ENCODE measurements around the gene SEPTIN1.
A peak's percentile ranks its signal among the peaks of the same experiment; 100 is the strongest.

SEPTIN1 gene

DNA sequence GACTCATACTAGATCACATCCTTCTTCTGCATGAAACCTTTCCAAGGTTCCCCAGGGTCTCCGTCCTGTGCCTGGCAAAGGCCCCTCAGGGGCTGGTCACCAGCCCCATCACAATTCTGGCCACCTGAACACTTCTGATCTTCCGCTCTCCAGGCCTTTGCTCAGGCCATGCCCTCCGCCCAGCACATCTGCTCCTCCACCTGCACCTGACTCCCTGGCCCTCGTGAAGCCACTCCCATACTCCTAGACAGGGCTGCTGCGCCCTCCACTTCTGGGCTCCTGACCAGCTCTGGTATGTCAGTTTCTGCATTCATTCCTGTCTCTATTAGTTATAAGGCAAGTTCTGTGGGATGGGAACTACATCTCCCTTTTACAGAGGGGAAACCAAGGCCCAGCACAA is 9.6 kb downstream of the SEPTIN1 start:
- H3K9ac ChIP-seq (ENCODE audit: insufficient read length, low read depth), result peak overlapping the region; percentile 5
- no peaks in the 10 kb centered on the region for H3K27me3 ChIP-seq (ENCODE audit: insufficient read depth, insufficient read length)
- peaks cover 22% of the 10 kb centered on the region for H3K4me1 ChIP-seq (ENCODE audit: insufficient read depth, insufficient read length)
- H3K9me3 ChIP-seq (ENCODE audit: insufficient read depth, low read length), result no peaks in the 10 kb centered on the region
- no peak overlapping the region for H3K4me3 ChIP-seq (ENCODE audit: insufficient read length, low read depth)
- DNase-seq (ENCODE audit: low read depth, low spot score), result no peak
- H3K36me3 ChIP-seq (ENCODE audit: insufficient read depth, insufficient read length, low read length), result peaks cover 1% of the 10 kb centered on the region
- TF ChIP-seq SUZ12 (IDR thresholded peaks at IDR 0.05; ENCODE audit: extremely low read depth, insufficient read depth, insufficient read length) (no peak), ZNF274 (IDR thresholded peaks at IDR 0.05; ENCODE audit: low read depth, low read length) (no peak), YY1 (IDR thresholded peaks at IDR 0.05; ENCODE audit: insufficient read depth, insufficient read length) (no peak)

DNA sequence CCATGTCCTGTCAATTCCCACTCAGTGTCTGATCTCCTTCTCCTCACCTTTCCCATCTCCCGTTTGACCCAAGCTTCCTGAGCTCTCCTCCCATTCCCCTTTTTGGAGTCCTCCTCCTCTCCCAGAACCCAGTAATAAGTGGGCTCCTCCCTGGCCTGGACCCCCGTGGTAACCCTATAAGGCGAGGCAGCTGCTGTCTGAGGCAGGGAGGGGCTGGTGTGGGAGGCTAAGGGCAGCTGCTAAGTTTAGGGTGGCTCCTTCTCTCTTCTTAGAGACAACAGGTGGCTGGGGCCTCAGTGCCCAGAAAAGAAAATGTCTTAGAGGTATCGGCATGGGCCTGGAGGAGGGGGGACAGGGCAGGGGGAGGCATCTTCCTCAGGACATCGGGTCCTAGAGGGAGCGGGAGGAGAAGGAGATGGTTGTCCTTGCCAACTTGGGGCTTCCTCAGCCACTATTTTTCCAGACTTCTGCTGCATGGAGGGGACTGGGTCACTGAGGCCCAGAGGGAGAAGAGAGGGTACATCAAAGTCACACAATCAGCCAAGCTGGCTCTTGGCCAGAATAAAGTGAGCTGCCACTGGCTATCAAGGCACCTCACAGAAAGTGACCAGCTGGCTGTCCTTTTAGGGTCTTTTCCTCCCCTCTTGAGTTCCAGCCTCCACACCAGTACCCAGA is 10.2 kb downstream of the SEPTIN1 start:
- H3K36me3 ChIP-seq (ENCODE audit: insufficient read depth, insufficient read length, low read length), result peaks cover 7% of the 10 kb centered on the region
- no peak for TF ChIP-seq YY1 (IDR thresholded peaks at IDR 0.05; ENCODE audit: insufficient read depth, insufficient read length)
- no peak for TF ChIP-seq ZNF274 (IDR thresholded peaks at IDR 0.05; ENCODE audit: low read depth, low read length)
- peaks cover 28% of the 10 kb centered on the region for H3K4me1 ChIP-seq (ENCODE audit: insufficient read depth, insufficient read length)
- DNase-seq (ENCODE audit: low read depth, low spot score), result no peak
- H3K9ac ChIP-seq (ENCODE audit: insufficient read length, low read depth), result peak overlapping the region; percentile 5
- no peak overlapping the region for H3K4me3 ChIP-seq (ENCODE audit: insufficient read length, low read depth)
- H3K27me3 ChIP-seq (ENCODE audit: insufficient read depth, insufficient read length), result no peaks in the 10 kb centered on the region
- H3K9me3 ChIP-seq (ENCODE audit: insufficient read depth, low read length), result no peaks in the 10 kb centered on the region

- no peak for DNase-seq (ENCODE audit: low read depth, low spot score)
- peak overlapping the region; percentile 65 for H3K9ac ChIP-seq (ENCODE audit: insufficient read length, low read depth)
- H3K4me3 ChIP-seq (ENCODE audit: insufficient read length, low read depth), result peak overlapping the region; percentile 47
Measured at GRCh38 chr16:30371248-30371816, 11.0 kb downstream of the SEPTIN1 start.

DNA sequence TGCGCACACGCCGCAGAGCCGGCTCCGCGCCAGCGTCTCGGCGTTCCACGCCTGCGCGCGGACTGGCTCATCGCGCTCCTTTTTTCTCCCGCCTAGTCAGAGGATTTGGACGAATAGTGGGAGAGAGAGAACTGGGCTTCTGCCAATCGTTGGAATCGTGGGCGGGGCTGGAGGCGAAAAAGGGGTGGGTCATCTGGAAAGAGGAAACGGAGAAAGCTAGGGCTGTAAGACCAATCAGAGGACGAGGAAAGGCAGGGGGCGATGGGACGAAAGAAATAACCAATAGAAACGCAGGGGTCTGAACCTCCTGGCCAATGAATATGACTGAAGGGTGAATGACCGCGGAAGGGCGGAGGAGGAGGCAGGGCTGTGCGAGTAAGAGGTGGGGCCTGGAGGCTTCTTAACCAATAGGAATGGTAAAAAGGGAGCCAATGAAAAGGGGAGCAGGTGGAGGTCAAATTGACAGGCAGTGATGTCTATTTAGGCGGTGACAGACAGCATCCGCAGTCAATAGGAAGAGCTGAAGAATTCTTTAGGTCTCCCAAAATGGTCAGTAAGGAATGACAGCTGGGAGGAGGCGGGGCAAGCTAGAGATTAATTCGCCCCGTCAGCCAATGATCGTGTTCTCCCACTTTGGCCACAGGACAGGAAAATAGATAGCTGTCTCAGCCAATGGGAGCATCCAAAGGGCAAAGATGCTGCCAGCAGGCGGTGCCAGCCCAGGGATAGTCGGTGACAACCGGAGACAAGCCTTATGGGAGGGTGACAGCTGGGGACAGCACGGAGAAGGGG is 11.7 kb downstream of the SEPTIN1 start, which contains the start of gene TBC1D10B:
TSS of gene TBC1D10B (minus strand) at position 39 of the 792 bp plus-strand sequence. CDS start 311 bp downstream, outside the sequence.
- peaks cover 21% of the 10 kb centered on the region for H3K4me1 ChIP-seq (ENCODE audit: insufficient read depth, insufficient read length)
- no peaks in the 10 kb centered on the region for H3K27me3 ChIP-seq (ENCODE audit: insufficient read depth, insufficient read length)
- peak; percentile 99 for DNase-seq (ENCODE audit: low read depth, low spot score)
- no peaks in the 10 kb centered on the region for H3K9me3 ChIP-seq (ENCODE audit: insufficient read depth, low read length)
- no peak for TF ChIP-seq ZNF274 (IDR thresholded peaks at IDR 0.05; ENCODE audit: low read depth, low read length)
- peak within 1 kb of the TSS; percentile 91 for H3K9ac ChIP-seq (ENCODE audit: insufficient read length, low read depth)
- peak within 1 kb of the TSS; percentile 68 for H3K4me3 ChIP-seq (ENCODE audit: insufficient read length, low read depth)
- H3K36me3 ChIP-seq (ENCODE audit: insufficient read depth, insufficient read length, low read length), result peaks cover 16% of the 10 kb centered on the region

More at GRCh38 chr16:30371248-30371816, 11.0 kb downstream of the SEPTIN1 start:
- Histone ChIP-seq H3K9me3 (ENCODE audit: insufficient read depth, low read length) (no peaks in the 10 kb centered on the region), H3K4me1 (ENCODE audit: insufficient read depth, insufficient read length) (peaks cover 25% of the 10 kb centered on the region), H3K27me3 (ENCODE audit: insufficient read depth, insufficient read length) (no peaks in the 10 kb centered on the region), H3K36me3 (ENCODE audit: insufficient read depth, insufficient read length, low read length) (peaks cover 13% of the 10 kb centered on the region)
- no peak for TF ChIP-seq SUZ12 (IDR thresholded peaks at IDR 0.05; ENCODE audit: extremely low read depth, insufficient read depth, insufficient read length)
- TF ChIP-seq ZNF274 (IDR thresholded peaks at IDR 0.05; ENCODE audit: low read depth, low read length), result no peak
- TF ChIP-seq YY1 (IDR thresholded peaks at IDR 0.05; ENCODE audit: insufficient read depth, insufficient read length), result no peak

DNA sequence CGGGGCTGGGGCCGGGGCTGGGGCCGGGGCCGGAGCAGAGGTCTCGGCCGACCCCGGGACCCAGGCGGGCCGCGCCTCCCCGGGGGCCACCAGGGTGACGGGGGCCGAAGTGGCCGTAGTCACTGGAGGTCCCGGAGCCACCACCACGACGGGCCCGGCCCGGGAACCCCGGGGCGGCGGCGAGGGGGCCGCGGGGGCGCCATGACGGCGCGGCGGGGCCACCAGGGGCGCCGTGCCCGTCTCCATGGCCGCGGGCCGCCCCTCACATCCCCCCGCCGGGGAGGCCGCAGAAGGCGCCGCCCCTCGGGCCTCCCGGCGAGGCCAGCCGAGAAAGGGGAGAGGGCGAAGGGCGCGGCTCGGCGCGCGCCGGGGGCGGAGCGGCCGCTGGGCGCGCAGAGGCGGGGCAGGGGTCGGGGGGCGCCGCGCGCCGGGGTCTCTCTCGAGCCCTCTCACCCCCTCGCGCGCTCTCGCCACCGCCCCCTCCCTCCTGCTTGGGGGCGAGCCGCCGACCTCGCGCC is 12.4 kb downstream of the SEPTIN1 start:
- DNase-seq (ENCODE audit: low read depth, low spot score), result no peak
- Histone ChIP-seq H3K4me1 (ENCODE audit: insufficient read depth, insufficient read length) (peaks cover 21% of the 10 kb centered on the region), H3K4me3 (ENCODE audit: insufficient read length, low read depth) (peak overlapping the region; percentile 68), H3K27me3 (ENCODE audit: insufficient read depth, insufficient read length) (no peaks in the 10 kb centered on the region), H3K9me3 (ENCODE audit: insufficient read depth, low read length) (no peaks in the 10 kb centered on the region), H3K9ac (ENCODE audit: insufficient read length, low read depth) (peak overlapping the region; percentile 91), H3K36me3 (ENCODE audit: insufficient read depth, insufficient read length, low read length) (peaks cover 23% of the 10 kb centered on the region)
- no peak for TF ChIP-seq ZNF274 (IDR thresholded peaks at IDR 0.05; ENCODE audit: low read depth, low read length)
- TF ChIP-seq YY1 (IDR thresholded peaks at IDR 0.05; ENCODE audit: insufficient read depth, insufficient read length), result no peak
- TF ChIP-seq SUZ12 (IDR thresholded peaks at IDR 0.05; ENCODE audit: extremely low read depth, insufficient read depth, insufficient read length), result no peak

GRCh38 chr16:30369091-30369937 is 13.0 kb downstream of the SEPTIN1 start:
- peaks cover 30% of the 10 kb centered on the region for H3K36me3 ChIP-seq (ENCODE audit: insufficient read depth, insufficient read length, low read length)
- no peaks in the 10 kb centered on the region for H3K27me3 ChIP-seq (ENCODE audit: insufficient read depth, insufficient read length)
- H3K9me3 ChIP-seq (ENCODE audit: insufficient read depth, low read length), result no peaks in the 10 kb centered on the region
- peaks cover 21% of the 10 kb centered on the region for H3K4me1 ChIP-seq (ENCODE audit: insufficient read depth, insufficient read length)
- TF ChIP-seq ZNF274 (IDR thresholded peaks at IDR 0.05; ENCODE audit: low read depth, low read length) (no peak), SUZ12 (IDR thresholded peaks at IDR 0.05; ENCODE audit: extremely low read depth, insufficient read depth, insufficient read length) (no peak)
- DNase-seq (ENCODE audit: low read depth, low spot score), result no peak
- H3K4me3 ChIP-seq (ENCODE audit: insufficient read length, low read depth), result peak overlapping the region; percentile 68
- H3K9ac ChIP-seq (ENCODE audit: insufficient read length, low read depth), result peak overlapping the region; percentile 91

Data from NT2/D1 (cell line).